ENCODE measurements around the gene WDR54.

Gene WDR54

GRCh38 chr2:74421221-74421870 lies at the start of gene WDR54, which contains the start of gene C2orf81:
Gene WDR54, plus strand, starts transcription at chr2:74421730. Its CDS starts 424 bp downstream, at chr2:74422154.
Gene C2orf81, minus strand, starts transcription at chr2:74421619. Its CDS starts 59 bp downstream, at chr2:74421560.
- peak; percentile 95 for DNase-seq (ENCODE audit: low spot score)

- no peak for DNase-seq (ENCODE audit: low spot score)
Observed at GRCh38 chr2:74372674-74373073, 48.9 kb upstream of the WDR54 start.

GRCh38 chr2:74373221-74373676 lies 48.3 kb upstream of the WDR54 start:
- DNase-seq (ENCODE audit: low spot score), result no peak

- DNase-seq (ENCODE audit: low spot score), result no peak
Observed at GRCh38 chr2:74373985-74374384, 47.5 kb upstream of the WDR54 start.

- DNase-seq (ENCODE audit: low spot score), result peak; percentile 89
Observed at GRCh38 chr2:74374509-74375205, 46.9 kb upstream of the WDR54 start.

- no peak for DNase-seq (ENCODE audit: low spot score)
Observed at GRCh38 chr2:74375838-74376237, 45.7 kb upstream of the WDR54 start.

- no peak for DNase-seq (ENCODE audit: low spot score)
Observed at GRCh38 chr2:74378007-74378406, 43.5 kb upstream of the WDR54 start.

- peak; percentile 71 for DNase-seq (ENCODE audit: low spot score)
Observed at GRCh38 chr2:74379851-74380789, 41.4 kb upstream of the WDR54 start, which contains the start of gene DCTN1. Gene DCTN1, minus strand, starts transcription at chr2:74380311. Its CDS starts 274 bp downstream, at chr2:74380037.

- no peak for DNase-seq (ENCODE audit: low spot score)
Observed at GRCh38 chr2:74381751-74382150, 39.8 kb upstream of the WDR54 start.

- no peak for DNase-seq (ENCODE audit: low spot score)
Observed at GRCh38 chr2:74383254-74383653, 38.3 kb upstream of the WDR54 start.

- DNase-seq (ENCODE audit: low spot score), result no peak
Observed at GRCh38 chr2:74384051-74384450, 37.5 kb upstream of the WDR54 start.

- no peak for DNase-seq (ENCODE audit: low spot score)
Observed at GRCh38 chr2:74385396-74385795, 36.1 kb upstream of the WDR54 start.

- DNase-seq (ENCODE audit: low spot score), result no peak
Observed at GRCh38 chr2:74387346-74387745, 34.2 kb upstream of the WDR54 start.

GRCh38 chr2:74390606-74391005 lies 30.9 kb upstream of the WDR54 start:
- DNase-seq (ENCODE audit: low spot score), result no peak

- no peak for DNase-seq (ENCODE audit: low spot score)
Observed at GRCh38 chr2:74391209-74391579, 30.3 kb upstream of the WDR54 start.

GRCh38 chr2:74391580-74392448 lies 29.7 kb upstream of the WDR54 start:
- DNase-seq (ENCODE audit: low spot score), result peak; percentile 98

GRCh38 chr2:74392449-74392743 lies 29.1 kb upstream of the WDR54 start:
- DNase-seq (ENCODE audit: low spot score), result no peak

GRCh38 chr2:74393525-74393924 lies 28.0 kb upstream of the WDR54 start:
- DNase-seq (ENCODE audit: low spot score), result no peak

- no peak for DNase-seq (ENCODE audit: low spot score)
Observed at GRCh38 chr2:74396149-74396548, 25.4 kb upstream of the WDR54 start.

GRCh38 chr2:74399785-74400184 lies 21.7 kb upstream of the WDR54 start:
- DNase-seq (ENCODE audit: low spot score), result no peak

- DNase-seq (ENCODE audit: low spot score), result no peak
Observed at GRCh38 chr2:74401891-74402290, 19.6 kb upstream of the WDR54 start.

GRCh38 chr2:74406035-74406434 lies 15.5 kb upstream of the WDR54 start:
- no peak for DNase-seq (ENCODE audit: low spot score)
